Measurements from ENCODE around the gene TUBB4B.

Gene TUBB4B

DNA sequence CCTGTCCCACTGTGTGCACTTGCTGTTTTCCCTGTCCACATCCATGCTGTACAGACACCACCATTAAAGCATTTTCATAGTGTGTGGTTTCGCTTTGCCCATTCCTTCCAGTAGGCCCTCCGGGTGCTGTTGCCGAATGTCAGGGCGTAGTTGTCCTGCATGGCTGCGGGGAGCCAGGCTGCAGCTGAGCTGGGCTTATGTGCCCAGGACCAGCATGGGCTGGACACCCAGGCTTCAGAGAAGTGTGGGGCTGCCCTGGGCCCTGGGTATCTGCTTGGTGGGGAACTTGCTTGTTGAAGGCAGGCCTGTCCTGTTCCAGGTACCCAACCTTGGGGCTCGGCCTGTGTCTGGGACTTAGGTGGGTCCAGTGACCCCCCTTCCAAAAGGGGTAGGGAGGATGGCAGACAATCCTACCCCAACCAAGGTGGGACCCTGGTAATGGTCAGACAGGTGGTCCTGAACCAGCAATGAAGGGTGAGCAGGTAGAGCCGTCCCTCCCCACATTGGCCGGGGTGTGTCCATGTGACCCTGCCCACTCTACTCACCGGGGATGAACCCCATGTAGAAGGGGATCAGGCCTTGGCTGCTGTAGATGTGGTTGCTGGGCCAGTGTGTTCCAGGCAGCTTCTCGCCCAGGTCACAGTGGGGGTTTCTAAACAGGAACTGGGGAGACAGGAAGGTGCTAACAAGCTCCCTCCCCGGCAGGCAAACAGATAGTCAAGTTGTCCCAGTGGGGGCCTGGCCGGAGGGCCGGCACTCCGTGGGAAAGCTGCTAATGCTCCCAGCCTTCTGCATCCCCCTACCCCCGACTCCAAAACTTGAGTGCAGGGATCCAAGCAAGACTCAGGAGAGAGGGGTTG lies 2.8 kb downstream of the TUBB4B start:
- Histone ChIP-seq H3K9me3 (ENCODE audit: control insufficient read depth, insufficient read depth, low read length) (no peaks in the 10 kb centered on the region), H3K9ac (ENCODE audit: low read depth, low read length) (no peak overlapping the region), H3K4me3 (ENCODE audit: low read depth, low read length) (no peak overlapping the region), H3K4me1 (ENCODE audit: control insufficient read depth, insufficient read depth, low read length) (peaks cover 5% of the 10 kb centered on the region), H3K27me3 (ENCODE audit: control insufficient read depth, insufficient read depth, low read length) (no peaks in the 10 kb centered on the region), H3K36me3 (ENCODE audit: control insufficient read depth, insufficient read depth, low read length) (peaks cover 19% of the 10 kb centered on the region)

- Histone ChIP-seq H3K9ac (ENCODE audit: low read depth, low read length) (no peak overlapping the region), H3K27me3 (ENCODE audit: control insufficient read depth, insufficient read depth, low read length) (no peaks in the 10 kb centered on the region), H3K9me3 (ENCODE audit: control insufficient read depth, insufficient read depth, low read length) (no peaks in the 10 kb centered on the region), H3K4me1 (ENCODE audit: control insufficient read depth, insufficient read depth, low read length) (peaks cover 5% of the 10 kb centered on the region), H3K4me3 (ENCODE audit: low read depth, low read length) (no peak overlapping the region), H3K36me3 (ENCODE audit: control insufficient read depth, insufficient read depth, low read length) (peaks cover 19% of the 10 kb centered on the region)
Measured at GRCh38 chr9:137244486-137245449, 3.7 kb downstream of the TUBB4B start.

DNA sequence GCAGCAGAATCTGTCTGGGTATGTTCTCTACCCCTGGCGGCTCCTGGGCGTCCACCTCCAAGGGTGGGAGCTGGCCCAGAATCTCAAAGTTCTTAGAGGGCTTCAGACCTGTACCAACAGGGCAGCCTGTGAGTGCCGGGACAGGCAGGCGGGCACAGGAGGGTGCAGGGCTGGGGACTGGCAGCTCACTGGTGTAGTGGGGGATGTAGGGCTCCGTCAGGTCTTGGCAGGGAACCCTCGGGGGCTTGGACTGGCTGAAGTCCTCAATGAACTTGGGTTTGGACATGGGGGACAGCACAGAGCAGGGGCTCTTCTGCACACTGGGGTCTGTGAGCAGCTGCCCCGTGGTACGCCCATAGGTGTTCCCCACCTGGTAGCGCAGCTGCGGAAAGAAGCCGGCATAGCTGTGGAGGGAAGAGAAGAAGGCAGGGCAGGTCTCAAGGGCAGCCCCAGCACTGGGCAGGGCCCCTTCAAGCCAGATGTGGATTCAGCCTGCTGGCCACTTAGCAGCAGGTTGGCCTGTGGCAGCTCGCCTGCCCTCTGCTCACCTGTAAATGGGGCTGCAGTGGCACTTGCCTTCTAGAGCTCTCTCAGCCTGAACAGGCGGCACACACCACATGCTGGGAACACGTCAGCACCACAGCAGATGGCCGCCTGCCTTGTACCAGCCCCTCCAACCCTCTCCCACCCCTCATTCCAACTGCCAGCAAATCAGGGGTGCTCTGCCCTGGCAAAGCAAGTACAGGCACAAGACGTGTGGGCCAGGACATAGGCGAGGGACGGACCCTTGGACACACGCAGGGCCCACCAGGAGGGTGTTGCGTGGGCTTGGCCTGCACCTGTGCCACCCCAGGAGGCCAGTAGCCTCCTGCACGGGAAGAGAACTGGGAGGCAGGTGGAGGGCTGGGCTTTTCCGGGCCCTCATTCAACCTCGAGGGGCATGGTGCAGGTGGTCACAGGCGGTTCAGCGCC lies 4.6 kb downstream of the TUBB4B start:
- peaks cover 19% of the 10 kb centered on the region for H3K36me3 ChIP-seq (ENCODE audit: control insufficient read depth, insufficient read depth, low read length)
- H3K4me1 ChIP-seq (ENCODE audit: control insufficient read depth, insufficient read depth, low read length) = peaks cover 5% of the 10 kb centered on the region

GRCh38 chr9:137247135-137247915 lies 6.2 kb downstream of the TUBB4B start:
- peaks cover 14% of the 10 kb centered on the region for H3K36me3 ChIP-seq (ENCODE audit: control insufficient read depth, insufficient read depth, low read length)
- peaks cover 5% of the 10 kb centered on the region for H3K4me1 ChIP-seq (ENCODE audit: control insufficient read depth, insufficient read depth, low read length)
- no peaks in the 10 kb centered on the region for H3K9me3 ChIP-seq (ENCODE audit: control insufficient read depth, insufficient read depth, low read length)
- no peak overlapping the region for H3K4me3 ChIP-seq (ENCODE audit: low read depth, low read length)
- H3K27me3 ChIP-seq (ENCODE audit: control insufficient read depth, insufficient read depth, low read length) = no peaks in the 10 kb centered on the region
- no peak overlapping the region for H3K9ac ChIP-seq (ENCODE audit: low read depth, low read length)

More for the DNA sequence above, 4.6 kb downstream of the TUBB4B start:
- Histone ChIP-seq H3K9ac (ENCODE audit: low read depth, low read length) (no peak overlapping the region), H3K9me3 (ENCODE audit: control insufficient read depth, insufficient read depth, low read length) (no peaks in the 10 kb centered on the region), H3K4me3 (ENCODE audit: low read depth, low read length) (no peak overlapping the region), H3K27me3 (ENCODE audit: control insufficient read depth, insufficient read depth, low read length) (no peaks in the 10 kb centered on the region)

DNA sequence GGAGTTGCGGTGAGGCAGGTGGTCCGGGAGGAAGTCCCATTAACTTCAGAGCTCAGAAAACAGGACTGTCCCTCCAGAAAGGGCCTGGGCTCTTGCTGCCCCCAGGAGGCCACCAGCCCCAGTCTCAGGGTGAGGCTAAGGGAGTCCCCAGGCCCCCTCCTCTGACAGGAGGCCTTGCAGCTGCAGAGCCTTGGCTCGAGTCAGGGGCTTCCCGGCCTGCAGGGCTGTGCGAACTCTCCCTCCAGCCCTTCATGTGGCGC lies 6.8 kb downstream of the TUBB4B start:
- Histone ChIP-seq H3K4me1 (ENCODE audit: control insufficient read depth, insufficient read depth, low read length) (peaks cover 5% of the 10 kb centered on the region), H3K9ac (ENCODE audit: low read depth, low read length) (no peak overlapping the region), H3K9me3 (ENCODE audit: control insufficient read depth, insufficient read depth, low read length) (no peaks in the 10 kb centered on the region), H3K27me3 (ENCODE audit: control insufficient read depth, insufficient read depth, low read length) (no peaks in the 10 kb centered on the region), H3K4me3 (ENCODE audit: low read depth, low read length) (no peak overlapping the region), H3K36me3 (ENCODE audit: control insufficient read depth, insufficient read depth, low read length) (peaks cover 9% of the 10 kb centered on the region)

DNA sequence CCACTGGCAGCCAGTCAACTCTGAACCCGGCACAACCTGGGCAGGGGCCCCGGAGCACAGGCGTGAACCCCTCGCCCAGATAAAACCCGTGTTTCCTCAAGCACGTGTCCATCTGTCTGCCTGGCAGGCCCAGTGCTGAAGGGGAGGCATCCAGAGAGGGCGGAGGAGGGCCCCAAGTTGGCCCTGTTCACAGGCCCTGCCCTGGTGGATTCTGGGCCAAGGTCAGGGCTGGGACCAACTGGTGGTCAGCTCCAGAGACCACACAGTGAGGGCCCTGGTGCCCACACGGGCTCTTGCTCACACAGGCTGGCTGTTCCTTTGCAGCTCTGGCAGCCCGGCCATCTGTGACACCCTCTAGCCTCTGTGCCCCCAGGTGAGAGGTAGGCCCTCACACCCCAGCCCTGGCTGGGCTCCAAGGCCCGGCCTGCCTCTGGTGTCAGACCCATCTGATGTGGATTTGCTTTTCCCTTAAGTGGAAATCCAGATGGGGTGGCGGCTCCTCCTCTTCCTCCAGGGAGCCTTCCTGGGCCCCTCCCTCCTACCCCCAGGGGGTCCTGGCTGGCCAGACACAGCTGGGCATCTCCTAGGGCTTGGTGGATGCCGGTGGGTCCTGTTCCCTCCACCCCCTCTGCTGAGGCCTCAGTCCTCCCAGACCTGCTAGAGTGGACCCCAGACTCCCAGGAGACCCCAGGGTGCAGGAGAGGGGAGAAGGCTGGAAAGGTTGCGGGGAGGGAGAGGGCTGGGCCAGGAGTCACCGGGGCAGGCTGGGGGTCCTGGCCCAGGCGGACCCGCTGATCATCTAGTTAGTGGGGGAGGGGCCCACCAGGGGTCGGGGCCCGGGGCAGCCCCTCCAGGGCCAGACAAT lies 9.5 kb downstream of the TUBB4B start:
- H3K9ac ChIP-seq (ENCODE audit: low read depth, low read length) = no peak overlapping the region
- no peaks in the 10 kb centered on the region for H3K36me3 ChIP-seq (ENCODE audit: control insufficient read depth, insufficient read depth, low read length)

DNA sequence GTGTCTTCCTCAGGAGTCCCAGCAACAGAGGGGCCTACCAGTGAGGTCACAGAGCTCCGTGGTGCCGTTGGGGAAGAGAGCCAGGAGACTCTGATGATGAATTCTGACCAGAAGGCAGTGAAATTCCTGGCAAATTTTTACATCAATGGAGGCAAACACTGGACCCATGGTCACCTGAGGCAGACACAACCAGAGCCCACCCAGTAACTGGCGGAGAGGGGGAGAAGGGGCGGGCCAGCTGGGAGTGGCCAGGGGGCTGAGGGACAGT lies 10.0 kb downstream of the TUBB4B start, which contains the start of gene STPG3:
STPG3 (plus strand) TSS at position 93 of the 268 bp plus-strand sequence; CDS start at position 94, 1 bp downstream.
- peak within 1 kb of the TSS; percentile 24 for H3K9ac ChIP-seq (ENCODE audit: low read depth, low read length)
- H3K9me3 ChIP-seq (ENCODE audit: control insufficient read depth, insufficient read depth, low read length) = no peaks in the 10 kb centered on the region
- no peaks in the 10 kb centered on the region for H3K36me3 ChIP-seq (ENCODE audit: control insufficient read depth, insufficient read depth, low read length)
- H3K27me3 ChIP-seq (ENCODE audit: control insufficient read depth, insufficient read depth, low read length) = no peaks in the 10 kb centered on the region
- H3K4me1 ChIP-seq (ENCODE audit: control insufficient read depth, insufficient read depth, low read length) = peaks cover 4% of the 10 kb centered on the region
- H3K4me3 ChIP-seq (ENCODE audit: low read depth, low read length) = no peak within 1 kb of the TSS

More for the DNA sequence above, 9.5 kb downstream of the TUBB4B start:
- no peak overlapping the region for H3K4me3 ChIP-seq (ENCODE audit: low read depth, low read length)
- no peaks in the 10 kb centered on the region for H3K9me3 ChIP-seq (ENCODE audit: control insufficient read depth, insufficient read depth, low read length)
- no peaks in the 10 kb centered on the region for H3K27me3 ChIP-seq (ENCODE audit: control insufficient read depth, insufficient read depth, low read length)
- peaks cover 4% of the 10 kb centered on the region for H3K4me1 ChIP-seq (ENCODE audit: control insufficient read depth, insufficient read depth, low read length)

- no peak overlapping the region for H3K4me3 ChIP-seq (ENCODE audit: low read depth, low read length)
- peaks cover 5% of the 10 kb centered on the region for H3K36me3 ChIP-seq (ENCODE audit: control insufficient read depth, insufficient read depth, low read length)
- H3K27me3 ChIP-seq (ENCODE audit: control insufficient read depth, insufficient read depth, low read length) = no peaks in the 10 kb centered on the region
- no peaks in the 10 kb centered on the region for H3K9me3 ChIP-seq (ENCODE audit: control insufficient read depth, insufficient read depth, low read length)
- H3K9ac ChIP-seq (ENCODE audit: low read depth, low read length) = peak overlapping the region; percentile 24
- peaks cover 4% of the 10 kb centered on the region for H3K4me1 ChIP-seq (ENCODE audit: control insufficient read depth, insufficient read depth, low read length)
Measured at GRCh38 chr9:137251490-137252268, 10.6 kb downstream of the TUBB4B start.

DNA sequence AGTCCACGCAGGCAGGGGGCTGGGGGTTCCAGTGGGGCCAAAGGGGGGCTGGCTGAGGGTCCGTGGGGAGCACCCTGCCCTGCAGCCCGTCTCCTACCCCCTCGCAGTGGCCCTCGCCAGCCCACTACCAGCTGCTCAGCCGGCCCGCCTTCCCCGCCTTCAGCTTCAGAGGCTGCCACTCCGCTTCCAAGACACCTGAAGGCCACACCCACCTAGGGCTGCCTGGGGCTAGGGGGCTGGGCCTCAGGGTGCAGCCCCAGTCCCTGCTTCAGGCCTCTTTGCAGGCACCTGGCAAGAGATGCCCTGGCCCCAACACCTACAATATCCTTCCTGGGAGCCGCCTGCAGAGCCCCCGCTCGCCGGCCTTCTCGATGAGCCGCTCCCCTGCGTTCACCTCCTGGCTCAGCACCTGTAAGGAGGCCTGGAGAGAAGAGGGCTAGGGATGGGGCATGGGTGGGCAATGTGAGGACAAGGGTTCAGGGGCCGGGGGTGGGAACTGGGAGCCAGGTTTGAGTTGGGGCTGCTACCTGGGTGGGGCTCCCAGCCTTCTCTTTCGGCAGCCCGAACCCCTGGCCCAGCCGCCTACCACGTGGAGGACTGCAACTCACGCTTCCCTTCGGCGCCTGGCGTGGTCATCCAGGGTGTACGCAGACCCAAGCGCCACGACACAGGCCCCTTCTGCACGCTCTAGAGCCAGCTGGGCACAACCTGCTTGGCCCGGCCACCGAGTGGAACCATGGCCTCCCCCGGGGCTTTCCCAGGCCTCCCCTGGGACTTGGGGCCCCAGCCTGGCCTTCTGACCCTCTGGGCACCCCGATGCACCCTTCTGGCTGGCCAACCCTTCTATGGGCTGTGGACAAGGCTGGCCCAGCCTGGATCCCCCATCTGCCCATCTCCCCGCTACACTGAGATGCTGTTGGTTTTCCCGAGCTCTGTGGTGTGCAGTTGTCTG lies 11.7 kb downstream of the TUBB4B start:
- Histone ChIP-seq H3K9me3 (ENCODE audit: control insufficient read depth, insufficient read depth, low read length) (no peaks in the 10 kb centered on the region), H3K27me3 (ENCODE audit: control insufficient read depth, insufficient read depth, low read length) (no peaks in the 10 kb centered on the region), H3K9ac (ENCODE audit: low read depth, low read length) (no peak overlapping the region)

More for the DNA sequence above, 11.7 kb downstream of the TUBB4B start:
- Histone ChIP-seq H3K36me3 (ENCODE audit: control insufficient read depth, insufficient read depth, low read length) (peaks cover 8% of the 10 kb centered on the region), H3K4me1 (ENCODE audit: control insufficient read depth, insufficient read depth, low read length) (peaks cover 4% of the 10 kb centered on the region), H3K4me3 (ENCODE audit: low read depth, low read length) (no peak overlapping the region)

Measured in iPS-15b (cell line).